ENCODE measurements around the gene SMIM24.
"Not testable (repeated sequence)": the region's sequence is repeated elsewhere in the genome, so short reads cannot be mapped to it uniquely, and the experiment has no call there.

SMIM24 gene

DNA sequence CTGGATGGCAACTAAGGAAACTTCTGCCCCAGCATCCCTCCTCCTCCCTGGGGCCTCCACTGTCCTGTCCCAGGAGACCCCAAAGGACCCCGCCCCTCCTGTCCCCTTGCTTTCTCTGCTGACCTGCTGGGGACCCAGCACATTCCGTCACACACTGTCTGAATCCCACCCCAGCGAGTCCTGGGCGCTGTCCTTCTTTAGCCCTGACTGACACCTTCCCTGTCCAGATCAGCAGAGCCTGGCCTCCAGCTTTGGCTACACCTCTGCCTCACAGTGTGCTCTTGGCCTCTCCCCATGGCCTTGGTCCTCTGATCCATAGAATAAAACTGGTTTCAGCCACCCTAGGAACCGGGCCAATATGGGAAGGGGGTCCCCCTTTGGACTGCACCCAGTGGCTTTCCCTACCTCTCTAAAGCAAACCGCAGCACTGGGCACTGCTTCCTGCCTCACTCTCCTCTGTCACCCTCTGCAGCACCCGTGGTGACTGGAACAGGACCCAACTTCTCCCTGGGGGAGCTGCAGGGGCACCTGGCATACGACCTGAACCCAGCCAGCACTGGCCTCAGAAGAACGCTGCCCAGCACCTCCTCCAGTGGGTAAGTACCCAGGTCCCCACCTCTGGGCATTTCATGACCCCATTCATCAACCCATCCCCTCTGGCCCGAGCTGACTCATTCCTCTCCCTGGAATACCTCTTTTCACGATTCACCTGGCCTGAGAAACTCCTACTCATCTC lies 46.4 kb downstream of the SMIM24 start:
- no peak for DNase-seq (ENCODE audit: low read depth, low spot score)

DNA sequence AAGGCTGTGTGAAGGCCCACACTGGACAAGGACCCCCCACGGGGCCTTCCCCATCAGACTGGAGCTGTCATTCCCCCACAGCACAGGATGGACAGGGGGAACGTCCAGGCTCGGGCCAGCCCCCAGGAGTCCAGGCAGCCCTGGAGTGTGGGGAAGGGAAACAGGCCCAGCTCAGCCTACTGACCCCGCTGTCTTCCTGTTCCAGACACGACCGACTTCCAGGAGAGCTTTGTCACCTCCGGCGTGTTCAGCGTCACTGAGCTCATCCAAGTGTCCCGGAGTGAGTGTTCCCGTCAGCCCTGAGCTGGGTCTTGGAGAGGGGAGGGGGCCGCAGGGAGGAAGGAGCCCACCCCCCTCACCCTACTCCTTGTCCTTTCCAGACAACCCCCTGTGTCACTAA lies 47.0 kb downstream of the SMIM24 start:
- DNase-seq (ENCODE audit: low read depth, low spot score), result no peak

DNA sequence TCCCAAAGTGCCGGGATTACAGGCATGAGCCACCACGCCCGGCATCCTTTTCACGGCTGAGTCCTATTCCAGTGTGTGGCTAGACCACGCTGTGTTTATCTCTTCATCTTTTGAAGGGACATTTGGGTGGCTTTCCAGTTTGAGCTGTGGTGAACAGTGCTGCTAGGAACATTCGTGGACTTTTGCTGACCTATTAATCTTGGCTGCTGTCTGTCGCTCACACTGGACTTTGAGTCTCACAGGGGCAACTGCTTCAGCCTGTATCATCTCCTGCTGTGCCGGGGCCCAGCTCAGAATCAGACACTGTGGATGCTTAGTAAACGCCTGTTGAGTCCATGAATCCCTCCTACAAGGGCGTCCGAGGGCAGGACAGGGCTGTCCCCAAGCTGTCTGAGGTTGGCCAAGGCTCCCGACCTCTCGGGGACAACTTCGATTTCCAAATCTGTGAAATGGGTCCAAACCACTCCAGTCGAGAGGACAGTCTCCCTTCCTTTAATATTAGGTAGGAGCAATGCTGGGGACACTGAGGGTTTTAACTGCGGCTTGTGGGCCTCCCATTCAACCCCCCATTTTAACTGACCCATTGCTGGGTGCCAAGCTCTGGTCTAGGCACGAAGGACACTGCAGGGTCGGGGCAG lies 48.4 kb downstream of the SMIM24 start:
- DNase-seq (ENCODE audit: low read depth, low spot score), result no peak

DNA sequence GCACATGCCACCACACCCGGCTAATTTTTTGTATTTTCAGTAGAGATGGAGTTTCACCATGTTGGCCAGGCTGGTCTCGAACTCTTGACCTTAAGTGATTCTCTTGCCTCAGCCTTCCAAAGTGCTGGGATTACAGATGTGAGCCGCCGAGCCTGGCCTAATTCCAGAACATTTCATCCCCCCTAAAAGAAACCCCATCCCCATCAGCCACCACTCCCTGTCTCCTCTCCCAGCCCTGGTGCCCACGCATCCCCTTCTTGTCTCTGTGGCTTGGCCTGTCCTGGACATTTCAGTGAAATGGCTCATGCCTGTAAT lies 50.0 kb downstream of the SMIM24 start:
- not testable (repeated sequence) for DNase-seq (ENCODE audit: low read depth, low spot score)

DNA sequence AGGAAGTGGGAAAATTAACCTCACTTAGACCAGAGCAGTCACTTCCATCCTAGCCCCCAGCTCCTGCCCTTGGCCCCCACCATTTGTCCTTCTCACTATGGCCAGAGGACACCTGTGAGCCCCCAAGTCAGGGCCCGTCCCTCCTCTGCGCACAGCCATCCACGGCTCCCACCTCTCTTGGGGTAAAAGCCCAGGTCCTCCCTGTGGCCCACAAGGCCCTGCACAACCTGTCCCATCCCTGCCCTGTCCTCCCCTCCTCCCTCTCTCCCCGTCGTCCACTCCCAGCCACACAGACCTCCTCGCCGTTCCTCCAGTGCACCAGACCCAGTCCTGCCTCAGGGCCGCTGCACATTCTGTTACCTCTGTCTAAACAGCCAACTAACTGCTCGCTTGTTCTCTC lies 53.9 kb downstream of the SMIM24 start:
- no peak for DNase-seq (ENCODE audit: low read depth, low spot score)

All from activated naive CD8-positive, alpha-beta T cell treated with anti-CD3 and anti-CD28 coated beads, Interleukin-2, amount 50 U/mL, for 16 hours (primary cell).